ENCODE data around the gene GZF1. TPM values are rescaled to one million over a fixed set of nuclear protein-coding genes. Genes with fewer than 3 reads are reported as not detected.
A peak's percentile ranks its signal among the peaks of the same experiment; 100 is the strongest.
"Not testable (repeated sequence)": the region's sequence is repeated elsewhere in the genome, so short reads cannot be mapped to it uniquely, and the experiment has no call there.

The GZF1 gene
- polyA plus RNA-seq, 1 of the 3 experiments (the other 2 are of a cell fraction) = 20.6 TPM

DNA sequence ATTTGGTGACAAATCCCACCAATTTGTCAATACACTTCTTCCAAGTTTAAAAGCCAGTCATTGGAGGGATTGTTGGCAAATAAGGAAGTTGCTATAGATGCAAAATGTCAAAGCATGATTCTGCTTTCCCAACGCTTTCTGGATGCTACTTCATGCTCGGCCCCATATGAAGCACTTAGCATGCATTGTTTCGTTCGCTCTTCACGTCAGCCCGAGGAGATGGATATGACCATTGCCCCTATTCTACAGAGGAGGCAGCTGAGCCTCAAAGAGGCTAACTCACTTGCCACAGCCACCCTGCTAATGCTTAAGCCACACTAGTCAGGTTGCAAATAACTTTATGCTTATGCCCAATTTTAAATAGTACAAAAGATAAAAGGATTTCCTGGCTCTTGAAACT is 14.2 kb upstream of the GZF1 start (continued):
- TF ChIP-seq YY1 (IDR thresholded peaks at IDR 0.05; ENCODE audit: low read depth) (no peak), EZH2phosphoT487 (IDR thresholded peaks at IDR 0.05; ENCODE audit: borderline replicate concordance, low read depth) (no peak), MEF2A (IDR thresholded peaks at IDR 0.05; ENCODE audit: borderline replicate concordance, low read depth) (no peak)
- TF ChIP-seq, protein P1, sequence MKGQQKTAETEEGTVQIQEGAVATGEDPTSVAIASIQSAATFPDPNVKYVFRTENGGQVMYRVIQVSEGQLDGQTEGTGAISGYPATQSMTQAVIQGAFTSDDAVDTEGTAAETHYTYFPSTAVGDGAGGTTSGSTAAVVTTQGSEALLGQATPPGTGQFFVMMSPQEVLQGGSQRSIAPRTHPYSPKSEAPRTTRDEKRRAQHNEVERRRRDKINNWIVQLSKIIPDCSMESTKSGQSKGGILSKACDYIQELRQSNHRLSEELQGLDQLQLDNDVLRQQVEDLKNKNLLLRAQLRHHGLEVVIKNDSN (IDR thresholded peaks at IDR 0.05; ENCODE audit: borderline replicate concordance, low read depth) = no peak

DNA sequence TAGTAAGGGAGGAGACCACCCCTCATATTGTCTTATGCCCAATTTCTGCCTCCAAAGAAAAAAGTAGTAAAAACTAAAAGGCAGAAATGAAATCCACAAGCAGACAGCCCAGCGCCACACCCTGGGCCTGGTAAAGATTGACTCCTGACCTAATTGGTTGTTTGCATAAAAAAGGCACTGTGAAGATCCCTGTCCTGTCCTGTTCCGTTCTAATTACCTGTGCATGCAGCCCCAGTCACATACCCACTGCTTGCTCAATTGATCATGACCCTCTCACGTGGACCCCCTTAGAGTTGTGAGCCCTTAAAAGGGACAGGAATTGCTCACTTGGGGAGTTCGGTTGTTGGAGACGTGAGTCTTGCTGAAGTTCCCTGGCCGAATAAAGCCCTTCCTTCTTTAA is 13.5 kb upstream of the GZF1 start:
- H3K27ac ChIP-seq (ENCODE audit: low read depth in 2 of 2, low read length in 1 of 2); H3K27me3 ChIP-seq (ENCODE audit: insufficient read depth); H3K9ac ChIP-seq; H3K9me2 ChIP-seq; H3K9me3 ChIP-seq; POLR2A ChIA-PET; H3K4me3 ChIP-seq (ENCODE audit: low read depth in 2 of 2, low read length in 1 of 2); H2AFZ ChIP-seq (ENCODE audit: low read depth); H3K4me2 ChIP-seq; DNase-seq; H3K36me3 ChIP-seq (replicated peaks in 1 of 2; ENCODE audit: control insufficient read depth in 1 of 2, insufficient read depth in 2 of 2, low read length in 1 of 2): not testable (repeated sequence)
- CTCF ChIA-PET = interaction anchor here (1.9 kb wide), 1 partner anchor 657 kb away, joined by 6 read pairs; no protein-coding TSS in a partner anchor
- H4K20me1 ChIP-seq (ENCODE audit: insufficient read depth) = peaks cover 17% of the 10 kb centered on the region
- H3K4me1 ChIP-seq (ENCODE audit: control insufficient read depth in 1 of 2, insufficient read depth in 2 of 2, low read depth in 1 of 2, low read length in 1 of 2) = peaks cover 5 to 11% of the 10 kb centered on the region in 2 experiments; a peak in 3 of 4 replicates
- peaks cover 12% of the 10 kb centered on the region for H3F3A ChIP-seq (replicated peaks; ENCODE audit: insufficient read depth)
- H3K79me2 ChIP-seq (ENCODE audit: insufficient read depth) = peaks cover 29% of the 10 kb centered on the region
- WGBS (ENCODE audit: low lambda C conversion rate) = 88% methylated on average over 6 of the region's 6 CpGs

DNA sequence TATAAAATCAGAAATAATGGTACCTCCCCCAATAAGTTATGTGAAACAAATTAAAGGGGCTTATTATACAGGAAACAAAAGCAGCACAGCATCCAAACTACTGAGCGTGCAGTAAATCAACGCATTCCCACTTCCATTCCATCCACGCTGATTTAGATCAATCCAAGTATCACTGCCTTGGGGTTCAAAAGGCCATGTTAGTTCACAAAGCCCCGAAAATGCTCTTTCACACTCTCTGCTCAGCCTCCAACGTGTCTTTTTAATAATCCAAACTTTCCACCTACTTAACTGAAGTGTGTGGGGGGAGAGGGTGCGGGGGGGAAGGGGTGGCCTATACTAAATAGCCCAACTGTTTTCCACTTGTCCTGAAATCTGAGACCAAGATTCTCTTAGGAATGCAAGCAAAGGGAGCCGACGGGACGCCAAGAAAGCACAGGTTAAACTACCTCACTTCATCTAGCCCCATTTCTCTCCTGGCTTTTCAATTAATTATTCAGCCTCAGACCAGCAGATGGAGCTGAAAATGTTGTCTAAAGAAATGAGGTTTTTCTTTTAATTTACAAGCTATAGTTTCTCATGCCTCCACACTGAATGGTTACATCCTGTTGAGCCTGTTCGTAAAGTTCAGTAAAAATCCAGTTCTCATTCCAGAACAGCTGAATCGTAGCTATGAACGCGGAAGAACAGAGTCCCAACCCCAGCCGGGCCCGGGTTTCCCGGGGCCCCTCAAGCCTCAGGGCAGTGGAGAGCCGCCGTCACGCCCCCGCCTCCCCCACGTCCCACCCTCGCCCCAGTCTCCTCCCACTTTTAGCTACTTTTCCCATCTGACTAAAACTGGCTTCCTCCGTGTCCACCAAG is 12.4 kb upstream of the GZF1 start:
- ChIA-PET CTCF (interaction anchor here (0.8 to 2.2 kb wide), 9 partner anchors 9 to 658 kb away, joined by 3 to 23 read pairs (median 6); no protein-coding TSS in a partner anchor), POLR2A (interaction anchor here (1.0 to 2.0 kb wide), 7 partner anchors 8 to 97 kb away, joined by 4 to 11 read pairs (median 5); partner anchors contain the start of genes GZF1 and NAPB)
- DNase-seq = peak; percentile 85
- Histone ChIP-seq H3K9ac (peak overlapping the region; percentile 97), H3K27ac (ENCODE audit: low read depth in 2 of 2, low read length in 1 of 2) (peak overlapping the region; percentile 98 to 99), H2AFZ (ENCODE audit: low read depth) (peak overlapping the region; percentile 84), H3K9me2 (no peaks in the 10 kb centered on the region), H3F3A (replicated peaks; ENCODE audit: insufficient read depth) (peaks cover 12% of the 10 kb centered on the region), H4K20me1 (ENCODE audit: insufficient read depth) (peaks cover 17% of the 10 kb centered on the region), H3K4me2 (peak overlapping the region; percentile 97), H3K27me3 (ENCODE audit: insufficient read depth) (no peaks in the 10 kb centered on the region), H3K4me1 (ENCODE audit: control insufficient read depth in 1 of 2, insufficient read depth in 2 of 2, low read depth in 1 of 2, low read length in 1 of 2) (peaks cover 5 to 11% of the 10 kb centered on the region in 2 experiments; a peak in 3 of 4 replicates), H3K36me3 (replicated peaks in 1 of 2; ENCODE audit: control insufficient read depth in 1 of 2, insufficient read depth in 2 of 2, low read length in 1 of 2) (peaks cover 9 to 12% of the 10 kb centered on the region in 2 experiments), H3K4me3 (ENCODE audit: low read depth in 2 of 2, low read length in 1 of 2) (peak overlapping the region; percentile 93 to 99), H3K9me3 (no peaks in the 10 kb centered on the region), H3K79me2 (ENCODE audit: insufficient read depth) (peaks cover 39% of the 10 kb centered on the region)
- TF ChIP-seq EZH2phosphoT487 (IDR thresholded peaks at IDR 0.05; ENCODE audit: borderline replicate concordance, low read depth) = no peak
- no peak; the same call in 1 of the 2 replicates for TF ChIP-seq YY1 (IDR thresholded peaks at IDR 0.05; ENCODE audit: low read depth)
- TF ChIP-seq, protein P2, sequence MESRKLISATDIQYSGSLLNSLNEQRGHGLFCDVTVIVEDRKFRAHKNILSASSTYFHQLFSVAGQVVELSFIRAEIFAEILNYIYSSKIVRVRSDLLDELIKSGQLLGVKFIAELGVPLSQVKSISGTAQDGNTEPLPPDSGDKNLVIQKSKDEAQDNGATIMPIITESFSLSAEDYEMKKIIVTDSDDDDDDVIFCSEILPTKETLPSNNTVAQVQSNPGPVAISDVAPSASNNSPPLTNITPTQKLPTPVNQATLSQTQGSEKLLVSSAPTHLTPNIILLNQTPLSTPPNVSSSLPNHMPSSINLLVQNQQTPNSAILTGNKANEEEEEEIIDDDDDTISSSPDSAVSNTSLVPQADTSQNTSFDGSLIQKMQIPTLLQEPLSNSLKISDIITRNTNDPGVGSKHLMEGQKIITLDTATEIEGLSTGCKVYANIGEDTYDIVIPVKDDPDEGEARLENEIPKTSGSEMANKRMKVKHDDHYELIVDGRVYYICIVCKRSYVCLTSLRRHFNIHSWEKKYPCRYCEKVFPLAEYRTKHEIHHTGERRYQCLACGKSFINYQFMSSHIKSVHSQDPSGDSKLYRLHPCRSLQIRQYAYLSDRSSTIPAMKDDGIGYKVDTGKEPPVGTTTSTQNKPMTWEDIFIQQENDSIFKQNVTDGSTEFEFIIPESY (IDR thresholded peaks at IDR 0.05; ENCODE audit: borderline replicate concordance, low read depth) = no peak
- TF ChIP-seq SMC3 (IDR thresholded peaks at IDR 0.05; ENCODE audit: low read depth, low read length) = peak; percentile 31
- TF ChIP-seq NRF1 (IDR thresholded peaks at IDR 0.05; ENCODE audit: low read depth, low read length) = no peak
- TF ChIP-seq TAF1 (IDR thresholded peaks at IDR 0.05; ENCODE audit: borderline replicate concordance, low read depth, low read length) = 0 out of 2 replicates have a peak, but pooled peaks have one; percentile 23
- TF ChIP-seq, protein P3, sequence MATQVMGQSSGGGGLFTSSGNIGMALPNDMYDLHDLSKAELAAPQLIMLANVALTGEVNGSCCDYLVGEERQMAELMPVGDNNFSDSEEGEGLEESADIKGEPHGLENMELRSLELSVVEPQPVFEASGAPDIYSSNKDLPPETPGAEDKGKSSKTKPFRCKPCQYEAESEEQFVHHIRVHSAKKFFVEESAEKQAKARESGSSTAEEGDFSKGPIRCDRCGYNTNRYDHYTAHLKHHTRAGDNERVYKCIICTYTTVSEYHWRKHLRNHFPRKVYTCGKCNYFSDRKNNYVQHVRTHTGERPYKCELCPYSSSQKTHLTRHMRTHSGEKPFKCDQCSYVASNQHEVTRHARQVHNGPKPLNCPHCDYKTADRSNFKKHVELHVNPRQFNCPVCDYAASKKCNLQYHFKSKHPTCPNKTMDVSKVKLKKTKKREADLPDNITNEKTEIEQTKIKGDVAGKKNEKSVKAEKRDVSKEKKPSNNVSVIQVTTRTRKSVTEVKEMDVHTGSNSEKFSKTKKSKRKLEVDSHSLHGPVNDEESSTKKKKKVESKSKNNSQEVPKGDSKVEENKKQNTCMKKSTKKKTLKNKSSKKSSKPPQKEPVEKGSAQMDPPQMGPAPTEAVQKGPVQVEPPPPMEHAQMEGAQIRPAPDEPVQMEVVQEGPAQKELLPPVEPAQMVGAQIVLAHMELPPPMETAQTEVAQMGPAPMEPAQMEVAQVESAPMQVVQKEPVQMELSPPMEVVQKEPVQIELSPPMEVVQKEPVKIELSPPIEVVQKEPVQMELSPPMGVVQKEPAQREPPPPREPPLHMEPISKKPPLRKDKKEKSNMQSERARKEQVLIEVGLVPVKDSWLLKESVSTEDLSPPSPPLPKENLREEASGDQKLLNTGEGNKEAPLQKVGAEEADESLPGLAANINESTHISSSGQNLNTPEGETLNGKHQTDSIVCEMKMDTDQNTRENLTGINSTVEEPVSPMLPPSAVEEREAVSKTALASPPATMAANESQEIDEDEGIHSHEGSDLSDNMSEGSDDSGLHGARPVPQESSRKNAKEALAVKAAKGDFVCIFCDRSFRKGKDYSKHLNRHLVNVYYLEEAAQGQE (IDR thresholded peaks at IDR 0.05; ENCODE audit: low read depth, low read length) = no peak
- TF ChIP-seq GABPA (IDR thresholded peaks at IDR 0.05; ENCODE audit: low read depth) = no peak
- TF ChIP-seq POLR2AphosphoS5 (IDR thresholded peaks at IDR 0.05; ENCODE audit: low read depth, low read length) = no peak
- TF ChIP-seq RAD21 (IDR thresholded peaks at IDR 0.05; ENCODE audit: low read length) = peak; percentile 33
- TF ChIP-seq, protein P4, sequence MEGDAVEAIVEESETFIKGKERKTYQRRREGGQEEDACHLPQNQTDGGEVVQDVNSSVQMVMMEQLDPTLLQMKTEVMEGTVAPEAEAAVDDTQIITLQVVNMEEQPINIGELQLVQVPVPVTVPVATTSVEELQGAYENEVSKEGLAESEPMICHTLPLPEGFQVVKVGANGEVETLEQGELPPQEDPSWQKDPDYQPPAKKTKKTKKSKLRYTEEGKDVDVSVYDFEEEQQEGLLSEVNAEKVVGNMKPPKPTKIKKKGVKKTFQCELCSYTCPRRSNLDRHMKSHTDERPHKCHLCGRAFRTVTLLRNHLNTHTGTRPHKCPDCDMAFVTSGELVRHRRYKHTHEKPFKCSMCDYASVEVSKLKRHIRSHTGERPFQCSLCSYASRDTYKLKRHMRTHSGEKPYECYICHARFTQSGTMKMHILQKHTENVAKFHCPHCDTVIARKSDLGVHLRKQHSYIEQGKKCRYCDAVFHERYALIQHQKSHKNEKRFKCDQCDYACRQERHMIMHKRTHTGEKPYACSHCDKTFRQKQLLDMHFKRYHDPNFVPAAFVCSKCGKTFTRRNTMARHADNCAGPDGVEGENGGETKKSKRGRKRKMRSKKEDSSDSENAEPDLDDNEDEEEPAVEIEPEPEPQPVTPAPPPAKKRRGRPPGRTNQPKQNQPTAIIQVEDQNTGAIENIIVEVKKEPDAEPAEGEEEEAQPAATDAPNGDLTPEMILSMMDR (IDR thresholded peaks at IDR 0.05) = peak; percentile 72
- 13% methylated on average over 23 of the region's 23 CpGs for WGBS (ENCODE audit: low lambda C conversion rate)

All from SK-N-SH (cell line).